Skeletal muscle cell (primary cell): ENCODE measurements around the gene UNC13A.
"Not testable (repeated sequence)": the region's sequence is repeated elsewhere in the genome, so short reads cannot be mapped to it uniquely, and the experiment has no call there.

Source experiments
- DNase-seq: peaks from one replicate; pipeline ENCODE4 v3.0.0-alpha.2; 2010; ENCODE audit warnings: low read depth
- H3K4me3 ChIP-seq: 2 replicates; pipeline ENCODE4 v1.5.1; 2011; ENCODE audit warnings: low read depth, mild to moderate bottlenecking, control low read depth, low read length, moderate library complexity

UNC13A gene

GRCh38 chr19:17555480-17555928, 132.7 kb downstream of the UNC13A start, which contains the start of gene COLGALT1:
Gene COLGALT1, plus strand, starts transcription at chr19:17555649. Its CDS starts 65 bp downstream, at chr19:17555714.
- DNase-seq, result peak; percentile 83

GRCh38 chr19:17554968-17555479, 133.1 kb downstream of the UNC13A start:
- DNase-seq, result no peak
- H3K4me3 ChIP-seq, result peak overlapping the region; percentile 78

More at GRCh38 chr19:17555480-17555928, 132.7 kb downstream of the UNC13A start, which contains the start of gene COLGALT1:
- peak within 1 kb of the TSS; percentile 78 for H3K4me3 ChIP-seq

GRCh38 chr19:17553256-17553655, 134.9 kb downstream of the UNC13A start:
- peak; percentile 92 for DNase-seq

GRCh38 chr19:17552735-17553134, 135.4 kb downstream of the UNC13A start:
- not testable (repeated sequence) for H3K4me3 ChIP-seq, DNase-seq

More at GRCh38 chr19:17553256-17553655, 134.9 kb downstream of the UNC13A start:
- H3K4me3 ChIP-seq, result no peak overlapping the region
